Activated naive CD4-positive, alpha-beta T cell treated with anti-CD3 and anti-CD28 coated beads, Interleukin-2, amount 50 U/mL, for 24 hours (primary cell): Measurements from ENCODE around the gene SLC35D2.
A peak's percentile ranks its signal among the peaks of the same experiment; 100 is the strongest.
"Not testable (repeated sequence)": the region's sequence is repeated elsewhere in the genome, so short reads cannot be mapped to it uniquely, and the experiment has no call there.

Experiments
- H3K27ac Mint-ChIP-seq: one replicate; pipeline ENCODE4 v1.8.0; 2021; ENCODE audit warnings: mild to moderate bottlenecking, mixed read lengths
- H3K27me3 Mint-ChIP-seq: one replicate; pipeline ENCODE4 v1.8.0; 2021; ENCODE audit warnings: mixed read lengths
- H3K36me3 Mint-ChIP-seq: one replicate; pipeline ENCODE4 v1.8.0; 2021; ENCODE audit warnings: mixed read lengths
- H3K4me1 Mint-ChIP-seq: one replicate; pipeline ENCODE4 v1.8.0; 2021; ENCODE audit warnings: mixed read lengths
- H3K4me3 Mint-ChIP-seq: one replicate; pipeline ENCODE4 v1.8.0; 2021; ENCODE audit warnings: mild to moderate bottlenecking, mixed read lengths
- H3K9me3 Mint-ChIP-seq: one replicate; pipeline ENCODE4 v1.8.0; 2021; ENCODE audit warnings: mixed read lengths

SLC35D2 gene

DNA sequence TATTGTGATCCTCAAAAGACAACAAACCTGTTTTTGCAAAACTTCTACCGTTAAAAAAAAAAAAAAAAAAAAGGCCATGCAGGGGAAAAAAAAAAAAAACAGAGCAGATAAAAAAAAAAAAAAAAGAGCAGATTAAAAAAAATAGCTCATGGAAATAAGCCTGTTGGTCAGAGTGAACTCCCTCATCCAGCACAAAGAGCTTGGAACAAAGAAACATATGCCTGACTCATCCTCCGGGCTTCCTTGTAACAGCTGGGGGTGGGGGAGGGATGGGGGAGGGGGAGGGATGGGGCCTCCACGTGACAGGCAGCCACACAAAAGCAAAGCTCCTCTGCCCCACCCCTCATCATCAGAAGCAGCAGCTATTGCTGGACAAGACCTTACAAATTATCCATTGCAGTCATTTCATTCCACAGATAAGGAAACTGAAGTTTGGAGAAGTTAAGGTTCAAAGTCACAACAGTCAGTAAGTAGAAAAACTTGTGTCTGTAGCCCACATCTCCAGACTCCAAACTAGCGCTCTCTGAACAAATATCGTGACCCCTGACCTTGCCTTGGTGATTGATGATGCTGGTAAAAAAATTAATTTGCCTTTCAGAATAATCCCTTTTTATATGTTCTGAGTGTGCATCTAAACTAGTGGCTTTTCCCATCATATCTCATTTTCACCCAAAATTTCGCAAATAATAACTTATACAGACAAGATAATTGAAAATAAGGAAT is 38.9 kb downstream of the SLC35D2 start:
- Mint-ChIP-seq H3K4me1 (no peaks in the 10 kb centered on the region), H3K27ac (no peak overlapping the region), H3K4me3 (no peak overlapping the region), H3K27me3 (no peaks in the 10 kb centered on the region), H3K36me3 (peaks cover 12% of the 10 kb centered on the region), H3K9me3 (no peaks in the 10 kb centered on the region)

DNA sequence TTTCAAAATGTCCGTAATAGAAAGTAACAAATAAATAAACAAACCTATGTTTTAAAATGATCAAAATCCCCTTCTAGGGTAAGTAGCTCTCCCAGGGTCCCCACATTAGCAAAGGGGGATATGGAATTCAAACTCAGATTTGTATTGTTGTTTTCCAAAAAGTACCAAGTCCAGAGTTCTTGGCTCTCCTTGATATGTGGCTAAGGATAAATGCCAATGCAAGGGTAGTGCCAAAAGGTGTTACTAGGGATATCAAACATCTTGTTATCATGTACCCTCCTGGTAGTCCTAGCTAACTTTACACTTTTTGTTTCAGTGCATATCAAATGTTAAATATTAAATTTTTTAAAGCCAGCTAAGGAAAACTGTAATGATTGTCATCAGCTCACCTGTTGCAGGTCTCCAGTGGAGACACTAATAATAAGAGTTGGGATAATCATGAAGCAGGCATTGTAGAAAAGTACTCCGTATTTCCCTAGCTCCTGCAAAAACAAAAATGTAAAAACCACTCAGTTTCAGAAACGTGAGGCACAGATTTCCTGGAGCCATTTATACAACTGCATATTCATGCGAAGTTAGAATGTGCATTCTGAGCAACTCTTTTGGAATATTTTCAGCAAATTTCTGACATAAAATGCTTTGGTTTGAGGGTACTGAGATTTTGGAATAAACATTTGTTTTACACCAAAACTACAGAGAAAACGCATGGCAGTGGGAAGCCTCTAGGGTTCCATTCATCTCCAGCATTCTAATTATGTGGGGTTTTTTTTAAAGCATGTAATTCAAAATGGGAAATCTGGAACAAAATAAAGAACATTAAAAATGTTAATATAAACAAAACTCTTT is 39.8 kb downstream of the SLC35D2 start:
- Mint-ChIP-seq H3K36me3 (peaks cover 8% of the 10 kb centered on the region), H3K9me3 (no peaks in the 10 kb centered on the region), H3K27ac (no peak overlapping the region), H3K4me3 (no peak overlapping the region), H3K27me3 (no peaks in the 10 kb centered on the region), H3K4me1 (no peaks in the 10 kb centered on the region)

DNA sequence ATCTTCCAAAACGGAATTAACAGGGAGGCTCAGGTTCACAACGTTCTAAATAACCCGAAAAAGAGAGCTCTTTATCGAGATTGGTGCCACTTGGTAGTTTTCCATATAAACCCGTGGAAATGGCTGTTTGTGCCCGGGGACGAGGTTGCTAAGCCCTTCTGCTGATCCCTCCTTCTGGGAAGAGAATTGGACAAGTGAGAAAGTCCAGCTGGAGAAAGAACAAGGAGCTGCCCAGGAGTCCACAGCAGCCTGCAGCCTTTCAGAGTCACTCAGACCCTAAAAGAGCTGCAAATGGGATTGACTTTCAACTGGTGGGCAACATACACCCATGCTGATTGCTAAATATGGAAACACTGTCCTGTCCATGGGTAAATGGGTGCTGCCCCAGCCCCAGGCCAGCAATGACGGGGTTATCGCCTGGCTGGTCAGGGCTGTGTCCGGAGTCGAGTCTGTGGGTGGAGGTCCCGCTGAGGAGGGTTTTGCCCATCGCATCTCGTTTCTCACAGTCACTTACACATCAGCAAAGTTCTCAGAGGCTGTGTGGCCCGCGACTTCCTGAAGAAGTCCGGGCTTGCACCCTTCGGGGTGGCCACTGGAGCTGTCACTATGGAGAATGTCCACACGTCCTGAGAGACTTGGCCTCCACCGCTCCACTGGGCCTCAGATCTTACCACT is 40.8 kb downstream of the SLC35D2 start:
- Mint-ChIP-seq H3K9me3 (no peaks in the 10 kb centered on the region), H3K36me3 (no peaks in the 10 kb centered on the region), H3K4me3 (no peak overlapping the region), H3K27ac (no peak overlapping the region), H3K4me1 (no peaks in the 10 kb centered on the region), H3K27me3 (no peaks in the 10 kb centered on the region)

DNA sequence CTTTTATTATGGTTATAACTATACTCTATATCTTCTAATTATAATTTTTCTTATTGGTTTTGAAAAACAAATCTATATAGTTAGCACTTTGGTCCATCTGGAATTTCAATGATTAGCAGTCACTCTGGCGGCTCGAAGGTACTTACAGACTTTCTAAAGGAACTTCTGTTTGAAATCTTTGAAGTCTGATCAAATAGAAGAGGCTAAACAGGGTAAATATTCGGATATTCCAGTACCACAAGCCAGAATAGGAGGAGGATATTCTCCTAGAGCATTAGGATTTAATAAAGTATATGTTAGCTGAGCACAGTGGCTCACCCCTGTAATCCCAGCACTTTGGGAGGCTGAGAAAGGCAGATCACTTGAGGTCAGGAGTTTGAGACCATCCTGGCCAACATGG is 42.8 kb downstream of the SLC35D2 start:
- Mint-ChIP-seq H3K27me3 (no peaks in the 10 kb centered on the region), H3K9me3 (no peaks in the 10 kb centered on the region), H3K4me1 (no peaks in the 10 kb centered on the region), H3K4me3 (no peak overlapping the region), H3K27ac (no peak overlapping the region), H3K36me3 (no peaks in the 10 kb centered on the region)

DNA sequence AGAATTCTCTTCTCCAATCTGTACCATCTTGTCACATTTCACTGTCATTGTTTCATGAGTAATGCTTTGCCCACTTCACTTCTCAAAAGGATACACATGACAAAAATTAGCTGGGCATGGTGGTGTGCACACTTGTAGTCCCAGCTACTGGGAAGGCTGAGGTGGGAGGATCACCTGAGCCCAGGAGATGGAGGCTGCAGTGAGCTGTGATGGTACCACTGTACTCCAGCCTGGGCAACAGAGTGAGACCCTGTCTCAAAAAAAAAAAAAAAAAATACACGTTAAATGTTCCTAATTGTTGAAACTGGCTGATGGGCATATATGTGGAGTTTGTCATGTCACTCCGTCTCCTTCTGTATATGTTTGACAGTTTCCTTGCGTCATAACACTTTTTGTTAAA is 45.2 kb downstream of the SLC35D2 start:
- H3K4me1 Mint-ChIP-seq = no peaks in the 10 kb centered on the region
- no peaks in the 10 kb centered on the region for H3K9me3 Mint-ChIP-seq
- H3K27me3 Mint-ChIP-seq = no peaks in the 10 kb centered on the region
- no peak overlapping the region for H3K27ac Mint-ChIP-seq
- peaks cover 3% of the 10 kb centered on the region for H3K36me3 Mint-ChIP-seq
- H3K4me3 Mint-ChIP-seq = no peak overlapping the region

DNA sequence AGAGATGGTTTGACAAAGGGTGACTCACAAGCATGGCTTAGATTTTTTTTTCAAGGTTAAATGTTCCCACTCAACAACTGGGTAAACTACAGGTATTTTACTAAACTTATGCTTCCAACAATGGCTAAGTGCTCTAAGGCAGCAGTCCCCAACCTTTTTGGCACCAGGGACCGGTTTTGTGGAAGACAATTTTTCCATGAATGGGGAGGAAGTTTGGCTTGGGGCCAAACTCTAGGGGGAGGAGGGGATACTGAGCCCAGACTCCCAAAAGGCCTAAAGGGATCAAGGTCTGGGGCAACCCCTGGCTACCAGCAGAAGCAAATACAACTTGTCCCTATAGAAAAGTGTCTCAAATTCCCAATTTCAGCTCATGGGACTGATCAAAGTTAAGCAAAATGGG is 49.6 kb downstream of the SLC35D2 start:
- Mint-ChIP-seq H3K36me3 (peaks cover 3% of the 10 kb centered on the region), H3K27me3 (no peaks in the 10 kb centered on the region), H3K4me3 (no peak overlapping the region), H3K27ac (no peak overlapping the region), H3K9me3 (no peaks in the 10 kb centered on the region), H3K4me1 (no peaks in the 10 kb centered on the region)

DNA sequence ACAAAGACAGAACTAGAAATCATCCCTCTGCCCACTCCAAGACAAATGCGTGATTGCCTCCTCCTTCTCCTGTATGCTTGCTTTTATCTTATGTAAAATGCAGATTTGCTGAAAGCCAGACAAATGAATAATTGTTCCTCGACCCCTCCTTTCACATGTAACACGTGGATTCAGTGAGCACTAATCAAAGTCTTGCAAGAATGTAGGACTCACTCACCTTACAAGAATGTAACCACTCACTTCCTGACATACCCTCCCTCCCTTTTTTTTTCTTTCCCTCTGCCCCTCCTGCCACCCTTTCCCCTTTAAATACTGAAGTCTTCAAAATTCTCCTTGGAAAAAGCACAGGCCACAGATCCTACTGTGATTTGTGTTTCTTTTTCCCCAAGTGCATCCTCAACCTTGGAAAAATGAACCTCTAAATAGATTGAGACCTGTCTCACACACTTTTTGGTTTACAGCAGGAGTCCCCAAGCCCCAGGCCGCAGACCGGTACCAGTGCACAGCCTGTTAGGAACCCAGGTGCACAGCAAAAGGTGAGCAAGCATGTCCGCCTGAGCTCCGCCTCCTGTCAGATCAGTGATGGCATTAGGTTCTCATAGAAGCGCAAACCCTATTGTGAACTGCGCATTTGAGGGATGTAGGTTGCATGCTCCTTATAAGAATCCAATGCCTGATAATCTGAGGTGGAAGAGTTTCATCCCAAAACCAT is 52.1 kb downstream of the SLC35D2 start:
- no peak overlapping the region for H3K27ac Mint-ChIP-seq
- no peak overlapping the region for H3K4me3 Mint-ChIP-seq
- H3K4me1 Mint-ChIP-seq = no peaks in the 10 kb centered on the region
- peaks cover 3% of the 10 kb centered on the region for H3K36me3 Mint-ChIP-seq
- no peaks in the 10 kb centered on the region for H3K27me3 Mint-ChIP-seq
- no peaks in the 10 kb centered on the region for H3K9me3 Mint-ChIP-seq

DNA sequence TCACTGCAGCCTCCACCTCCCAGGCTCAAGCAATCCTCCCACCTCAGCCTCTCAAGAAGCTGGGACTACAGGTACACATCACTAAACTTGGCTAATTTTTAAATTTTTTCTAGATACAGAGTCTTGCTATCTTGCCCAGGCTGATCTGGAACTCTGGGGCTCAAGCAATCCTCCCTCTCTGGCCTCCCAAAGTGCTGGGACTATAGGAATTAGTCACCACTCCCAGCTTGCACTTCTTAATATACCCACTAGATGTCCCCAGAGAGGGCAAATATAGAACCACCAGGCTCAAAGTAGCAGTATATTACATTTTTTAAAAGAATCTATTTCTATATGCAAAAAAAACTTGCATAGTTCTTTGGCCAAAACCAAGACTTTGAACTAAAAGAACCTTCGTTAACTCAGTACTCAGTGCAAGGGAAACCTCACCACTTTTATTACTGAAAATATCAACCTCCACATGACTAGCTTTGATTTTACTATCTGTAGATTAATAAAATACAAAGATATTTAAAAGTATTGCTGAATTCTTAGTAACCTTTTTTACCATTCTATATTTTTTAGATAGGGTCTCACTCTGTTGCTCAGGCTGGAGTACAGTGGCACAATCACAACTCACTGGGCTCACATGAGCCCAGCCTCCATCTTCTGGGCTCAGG is 55.7 kb downstream of the SLC35D2 start:
- no peaks in the 10 kb centered on the region for H3K4me1 Mint-ChIP-seq
- no peak overlapping the region for H3K27ac Mint-ChIP-seq
- H3K9me3 Mint-ChIP-seq = no peaks in the 10 kb centered on the region
- no peak overlapping the region for H3K4me3 Mint-ChIP-seq
- no peaks in the 10 kb centered on the region for H3K36me3 Mint-ChIP-seq
- no peaks in the 10 kb centered on the region for H3K27me3 Mint-ChIP-seq

DNA sequence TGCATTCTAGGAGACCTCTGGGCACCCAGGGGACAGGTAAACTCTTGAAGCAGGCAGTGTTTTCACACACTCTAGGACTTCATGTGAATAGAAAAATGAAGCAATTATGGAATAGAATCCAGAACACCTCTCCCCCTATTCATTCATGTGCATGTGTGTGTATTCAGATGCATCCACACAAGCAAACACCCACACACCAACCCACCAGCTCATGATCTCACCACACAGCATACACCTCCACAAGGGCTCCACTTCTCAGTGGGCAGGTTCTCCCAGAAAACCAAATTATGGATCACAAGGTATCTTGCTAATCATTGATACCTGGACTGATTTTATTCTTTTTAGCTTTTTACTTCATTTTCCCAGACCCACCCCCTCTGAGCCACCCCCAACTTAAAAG is 60.3 kb downstream of the SLC35D2 start:
- Mint-ChIP-seq H3K9me3 (no peaks in the 10 kb centered on the region), H3K27ac (peak overlapping the region; percentile 23), H3K27me3 (no peaks in the 10 kb centered on the region), H3K4me1 (no peaks in the 10 kb centered on the region), H3K4me3 (no peak overlapping the region), H3K36me3 (no peaks in the 10 kb centered on the region)

DNA sequence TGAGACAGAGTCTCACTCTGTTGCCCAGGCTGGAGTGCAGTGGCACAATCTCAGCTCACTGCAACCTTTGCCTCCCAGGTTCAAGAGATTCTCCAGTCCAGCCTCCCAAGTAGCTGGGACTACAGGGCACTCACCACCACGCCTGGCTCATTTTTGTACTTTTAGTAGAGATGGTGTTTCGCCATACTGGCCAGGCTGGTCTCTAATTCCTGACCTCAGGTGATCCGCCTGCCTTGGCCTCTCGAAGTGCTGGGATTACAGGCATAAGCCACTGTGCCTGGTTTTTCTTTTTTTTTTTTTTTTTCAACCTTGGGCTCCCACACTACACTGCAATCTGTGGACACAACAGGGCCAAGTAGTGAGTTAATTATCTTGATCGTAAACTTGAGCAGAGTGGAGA is 60.8 kb downstream of the SLC35D2 start:
- H3K36me3 Mint-ChIP-seq, H3K9me3 Mint-ChIP-seq, H3K4me3 Mint-ChIP-seq, H3K27me3 Mint-ChIP-seq, H3K4me1 Mint-ChIP-seq, H3K27ac Mint-ChIP-seq: not testable (repeated sequence)

DNA sequence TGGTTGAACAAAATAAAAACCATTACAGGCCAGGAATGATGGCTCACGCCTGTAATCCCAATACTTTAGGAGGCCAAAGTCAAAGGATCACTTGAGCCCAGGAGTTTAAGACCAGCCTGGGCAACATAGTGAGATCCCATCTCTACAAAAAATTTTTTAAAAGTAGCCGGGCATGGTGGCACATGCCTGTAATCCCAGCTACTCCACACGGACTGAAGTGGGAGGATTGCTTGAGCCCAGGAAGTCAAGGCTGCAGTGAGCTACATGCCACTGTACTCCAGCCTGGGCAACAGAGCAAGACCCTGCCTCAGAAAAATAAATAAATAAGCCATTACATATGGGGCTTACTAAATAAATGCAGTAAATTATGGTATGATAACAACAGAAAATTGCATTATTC is 61.3 kb downstream of the SLC35D2 start:
- H3K27ac Mint-ChIP-seq, H3K27me3 Mint-ChIP-seq, H3K36me3 Mint-ChIP-seq, H3K4me3 Mint-ChIP-seq, H3K4me1 Mint-ChIP-seq, H3K9me3 Mint-ChIP-seq: not testable (repeated sequence)

DNA sequence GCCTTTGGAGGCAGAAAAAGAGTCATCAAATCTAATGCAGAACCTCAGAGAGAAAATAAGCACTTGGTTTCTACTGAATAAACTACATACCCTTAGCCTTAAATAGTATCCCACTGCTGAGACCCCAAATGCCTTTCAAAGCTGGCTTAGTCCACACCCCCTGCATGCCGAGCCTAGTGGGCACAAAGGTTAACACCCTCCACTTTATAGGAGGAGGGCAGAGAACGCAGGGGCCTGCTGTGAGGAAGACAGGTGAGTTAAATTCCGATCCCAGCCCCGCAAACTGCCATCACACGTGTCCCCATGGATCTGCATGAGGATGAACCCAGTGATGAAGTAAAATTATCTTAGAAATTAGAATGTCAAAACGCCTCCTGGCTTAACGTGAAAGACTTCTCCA is 62.0 kb downstream of the SLC35D2 start:
- Mint-ChIP-seq H3K27ac (no peak overlapping the region), H3K4me1 (peaks cover 4% of the 10 kb centered on the region), H3K4me3 (no peak overlapping the region), H3K36me3 (peaks cover 2% of the 10 kb centered on the region), H3K27me3 (no peaks in the 10 kb centered on the region), H3K9me3 (no peaks in the 10 kb centered on the region)

DNA sequence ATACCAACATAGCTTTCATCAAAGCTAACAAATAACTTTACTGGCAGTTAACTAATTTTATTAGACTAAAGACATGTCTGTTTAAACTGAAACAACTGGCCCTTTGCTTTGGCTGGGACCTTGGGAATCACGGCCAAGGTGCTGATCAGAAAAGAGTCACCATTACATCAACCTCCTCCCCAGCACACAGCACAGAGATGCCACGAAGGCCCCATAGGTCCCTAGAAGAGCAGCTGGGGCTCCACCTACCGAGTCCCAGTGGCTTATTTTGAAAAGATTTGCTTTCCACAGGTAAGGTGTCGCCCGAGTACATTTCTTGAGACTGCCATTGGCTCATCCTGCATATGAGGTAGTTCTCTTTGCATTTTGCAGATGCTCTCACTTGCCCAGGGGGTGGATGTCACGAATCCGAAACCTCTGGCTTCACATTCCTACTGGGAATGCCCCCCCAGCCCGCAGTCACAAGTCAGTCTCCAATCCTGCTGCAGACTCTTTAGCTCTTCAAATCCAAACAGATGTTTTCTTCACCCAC is 62.7 kb downstream of the SLC35D2 start:
- Mint-ChIP-seq H3K27me3 (no peaks in the 10 kb centered on the region), H3K27ac (no peak overlapping the region), H3K4me1 (peaks cover 4% of the 10 kb centered on the region), H3K4me3 (no peak overlapping the region), H3K36me3 (peaks cover 2% of the 10 kb centered on the region), H3K9me3 (no peaks in the 10 kb centered on the region)

DNA sequence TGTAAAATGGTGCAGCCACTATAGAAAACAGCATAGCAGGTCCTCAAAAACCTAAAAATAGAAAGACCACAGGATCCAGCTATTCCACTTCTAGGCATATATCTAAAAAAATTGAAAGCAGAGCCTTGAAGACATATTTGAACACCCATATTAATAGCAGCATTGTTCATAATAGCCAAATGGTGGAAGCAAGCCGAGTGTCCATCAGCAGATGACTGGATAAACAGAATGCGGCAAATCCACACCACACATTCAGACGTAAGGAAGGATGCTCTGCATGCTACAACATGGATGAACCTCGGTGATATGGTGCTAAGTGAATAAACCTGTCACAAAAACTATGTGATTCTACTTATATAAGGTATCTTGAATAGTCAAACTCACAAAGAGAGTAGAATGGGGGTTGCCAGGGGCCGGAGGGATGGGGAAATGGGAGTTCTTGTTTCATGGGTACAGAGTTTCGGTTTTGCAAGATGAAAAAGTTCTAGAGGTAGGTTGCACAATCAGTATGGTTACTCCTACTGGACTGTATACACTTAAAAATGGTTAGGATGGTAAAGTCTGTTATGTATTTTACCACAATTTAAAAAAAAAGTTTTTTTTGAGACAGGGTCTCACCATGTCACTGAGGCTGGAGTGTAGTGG is 64.5 kb downstream of the SLC35D2 start:
- H3K36me3 Mint-ChIP-seq = peaks cover 2% of the 10 kb centered on the region
- H3K27me3 Mint-ChIP-seq = no peaks in the 10 kb centered on the region

More for the DNA sequence above, 64.5 kb downstream of the SLC35D2 start:
- H3K4me3 Mint-ChIP-seq = no peak overlapping the region
- H3K27ac Mint-ChIP-seq = no peak overlapping the region
- H3K9me3 Mint-ChIP-seq = no peaks in the 10 kb centered on the region
- H3K4me1 Mint-ChIP-seq = peaks cover 4% of the 10 kb centered on the region
